ENCODE results near the gene TSSK2. TPM values are rescaled to one million over a fixed set of nuclear protein-coding genes. Genes with fewer than 3 reads are reported as not detected.

The TSSK2 gene
- total RNA-seq, 1 donor from 2014 or later: not detected

DNA sequence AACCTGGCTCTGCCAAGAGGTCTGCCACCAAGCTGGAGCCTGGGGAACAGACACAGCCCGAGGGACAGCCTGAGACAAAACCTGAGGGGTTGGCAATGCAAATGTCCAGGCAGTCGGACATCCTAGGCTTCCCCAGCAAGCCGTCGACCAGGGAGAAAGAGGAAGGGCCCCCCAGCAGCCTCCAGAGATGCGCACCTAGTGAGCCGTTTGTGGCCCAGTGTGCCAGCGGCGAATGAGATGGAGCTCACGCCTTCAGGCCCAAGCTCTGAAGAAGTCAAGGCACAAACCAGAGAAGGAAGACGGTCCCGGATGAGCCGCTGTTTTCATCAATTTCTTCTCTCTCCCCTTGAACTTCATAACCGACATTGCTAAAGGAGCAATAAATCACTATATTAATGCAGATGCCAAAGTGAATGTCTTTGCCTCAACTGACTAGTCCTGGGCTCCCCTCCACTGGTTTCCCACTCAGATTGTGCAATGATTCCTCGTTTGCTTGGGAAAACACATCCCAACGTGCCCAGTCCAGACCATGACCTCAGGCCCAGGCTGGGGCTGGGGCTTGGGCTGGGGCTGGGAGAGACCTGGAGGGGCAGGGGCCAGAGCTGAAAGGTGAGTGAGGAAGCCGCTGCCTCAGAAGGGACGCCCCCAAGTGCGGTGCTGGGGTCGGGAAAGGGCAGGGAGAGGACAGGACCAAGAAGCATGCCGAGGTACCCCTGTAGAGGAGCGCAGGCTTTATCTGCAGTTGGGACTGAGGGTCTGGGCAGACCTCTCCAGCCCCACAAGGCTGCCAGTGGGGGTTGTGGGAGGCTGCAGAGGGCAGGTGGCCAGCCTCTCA lies 5.4 kb upstream of the TSSK2 start:
- Histone ChIP-seq H3K4me3 (no peak overlapping the region), H3K36me3 (no peaks in the 10 kb centered on the region), H3K27me3 (ENCODE audit: low read depth) (no peaks in the 10 kb centered on the region), H3K27ac (replicated peaks) (no peak overlapping the region), H3K4me1 (peaks cover 22% of the 10 kb centered on the region), H3K9me3 (replicated peaks) (no peaks in the 10 kb centered on the region)
- intact Hi-C loops (cut with micrococcal nuclease): no loop called here
- no peak for TF ChIP-seq CTCF (IDR thresholded peaks at IDR 0.05; ENCODE audit: borderline replicate concordance)
- no peak for DNase-seq

GRCh38 chr22:19126309-19127273 lies 4.5 kb upstream of the TSSK2 start:
- Histone ChIP-seq H3K4me1 (peaks cover 13% of the 10 kb centered on the region), H3K27ac (replicated peaks) (no peak overlapping the region), H3K36me3 (peaks cover 1% of the 10 kb centered on the region), H3K9me3 (replicated peaks) (no peaks in the 10 kb centered on the region), H3K27me3 (ENCODE audit: low read depth) (no peaks in the 10 kb centered on the region), H3K4me3 (no peak overlapping the region)
- intact Hi-C loops (cut with micrococcal nuclease): no loop called here
- TF ChIP-seq CTCF (IDR thresholded peaks at IDR 0.05; ENCODE audit: borderline replicate concordance): no peak
- no peak for DNase-seq

GRCh38 chr22:19127329-19128008 lies 3.6 kb upstream of the TSSK2 start:
- intact Hi-C loops (cut with micrococcal nuclease): no loop called here
- peaks cover 6% of the 10 kb centered on the region for H3K36me3 ChIP-seq

DNA sequence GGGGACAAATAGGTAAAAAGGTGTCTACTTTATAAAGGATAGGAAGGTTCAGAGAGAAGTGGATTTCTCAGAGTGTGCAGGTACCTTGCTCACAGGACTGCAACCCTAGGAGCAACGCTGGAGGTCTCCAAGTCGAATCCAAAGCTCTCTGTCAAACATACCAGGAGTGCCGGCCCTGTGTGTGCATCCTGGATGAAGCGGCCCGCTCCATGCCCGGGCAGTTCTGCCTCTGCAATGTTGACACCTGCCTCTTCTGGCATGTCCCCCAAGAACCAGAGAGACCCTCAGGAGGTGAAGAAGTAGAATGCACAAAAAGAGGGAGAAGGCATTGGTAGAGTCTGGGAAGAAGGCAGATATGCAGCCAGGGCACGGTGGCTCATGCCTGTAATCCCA lies 3.1 kb upstream of the TSSK2 start:
- Histone ChIP-seq H3K27ac (replicated peaks) (no peak overlapping the region), H3K4me3 (no peak overlapping the region), H3K36me3 (peaks cover 7% of the 10 kb centered on the region), H3K9me3 (replicated peaks) (no peaks in the 10 kb centered on the region), H3K4me1 (peaks cover 2% of the 10 kb centered on the region), H3K27me3 (ENCODE audit: low read depth) (no peaks in the 10 kb centered on the region)
- no peak for TF ChIP-seq CTCF (IDR thresholded peaks at IDR 0.05; ENCODE audit: borderline replicate concordance)
- intact Hi-C loops (cut with micrococcal nuclease): no loop called here
- DNase-seq: no peak

More at GRCh38 chr22:19127329-19128008, 3.6 kb upstream of the TSSK2 start:
- no peaks in the 10 kb centered on the region for H3K9me3 ChIP-seq (replicated peaks)
- H3K4me3 ChIP-seq: no peak overlapping the region
- no peak overlapping the region for H3K27ac ChIP-seq (replicated peaks)
- peaks cover 7% of the 10 kb centered on the region for H3K4me1 ChIP-seq
- no peaks in the 10 kb centered on the region for H3K27me3 ChIP-seq (ENCODE audit: low read depth)
- no peak for DNase-seq
- no peak for TF ChIP-seq CTCF (IDR thresholded peaks at IDR 0.05; ENCODE audit: borderline replicate concordance)

Measured in left ventricle myocardium inferior (tissue), 1 donor.